Measurements from ENCODE around the gene CYP4A22.

DNA sequence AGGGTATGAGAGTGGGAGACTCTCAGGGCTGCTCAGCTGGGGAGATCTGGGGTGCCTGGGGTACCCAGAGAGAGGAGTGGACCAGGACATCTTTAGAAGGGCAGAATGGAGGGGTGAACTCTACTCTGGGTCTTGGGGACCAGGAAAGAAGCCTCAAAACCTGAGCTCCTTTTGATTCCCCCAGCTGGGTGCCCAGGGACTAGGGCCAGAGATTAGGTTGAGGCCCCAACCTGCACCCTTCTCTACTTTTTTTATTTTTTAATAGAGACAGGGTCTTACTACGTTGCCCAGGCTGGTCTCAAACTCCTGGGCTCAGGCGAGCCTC is 50.6 kb downstream of the CYP4A22 start:
- TF ChIP-seq, protein P1, sequence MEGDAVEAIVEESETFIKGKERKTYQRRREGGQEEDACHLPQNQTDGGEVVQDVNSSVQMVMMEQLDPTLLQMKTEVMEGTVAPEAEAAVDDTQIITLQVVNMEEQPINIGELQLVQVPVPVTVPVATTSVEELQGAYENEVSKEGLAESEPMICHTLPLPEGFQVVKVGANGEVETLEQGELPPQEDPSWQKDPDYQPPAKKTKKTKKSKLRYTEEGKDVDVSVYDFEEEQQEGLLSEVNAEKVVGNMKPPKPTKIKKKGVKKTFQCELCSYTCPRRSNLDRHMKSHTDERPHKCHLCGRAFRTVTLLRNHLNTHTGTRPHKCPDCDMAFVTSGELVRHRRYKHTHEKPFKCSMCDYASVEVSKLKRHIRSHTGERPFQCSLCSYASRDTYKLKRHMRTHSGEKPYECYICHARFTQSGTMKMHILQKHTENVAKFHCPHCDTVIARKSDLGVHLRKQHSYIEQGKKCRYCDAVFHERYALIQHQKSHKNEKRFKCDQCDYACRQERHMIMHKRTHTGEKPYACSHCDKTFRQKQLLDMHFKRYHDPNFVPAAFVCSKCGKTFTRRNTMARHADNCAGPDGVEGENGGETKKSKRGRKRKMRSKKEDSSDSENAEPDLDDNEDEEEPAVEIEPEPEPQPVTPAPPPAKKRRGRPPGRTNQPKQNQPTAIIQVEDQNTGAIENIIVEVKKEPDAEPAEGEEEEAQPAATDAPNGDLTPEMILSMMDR (IDR thresholded peaks at IDR 0.05): no peak
- no peak for TF ChIP-seq EP300 (IDR thresholded peaks at IDR 0.05)
